Cardiac muscle cell (in vitro differentiated cells and primary cell): Measurements from ENCODE around the gene PPP1R3D. TPM values are rescaled to one million over a fixed set of nuclear protein-coding genes. Genes with fewer than 3 reads are reported as not detected.

Experiments
- DNase-seq, 2 donors: peaks; one replicate each; pipeline versions ENCODE4 v3.0.0 to v3.0.0-alpha.2; 2010 to 2017; ENCODE audit warnings: low read depth in 1 of 2, low spot score in 1 of 2
- H3K27ac ChIP-seq: fragments of 200-600 bp; sonication (generic); 2 replicates; pipeline ENCODE4 v1.5.1; 2016
- H3K27me3 ChIP-seq: fragments of 200-600 bp; sonication (generic); 2 replicates; pipeline ENCODE4 v1.6.0; 2016; ENCODE audit warnings: control low read depth
- H3K36me3 ChIP-seq: fragments of 200-600 bp; sonication (generic); 2 replicates; pipeline ENCODE4 v1.5.1; 2016; ENCODE audit warnings: control low read depth
- H3K4me1 ChIP-seq: fragments of 200-600 bp; sonication (generic); 2 replicates; pipeline ENCODE4 v1.8.1; 2017; ENCODE audit warnings: low read depth, mild to moderate bottlenecking, mixed run types
- H3K4me3 ChIP-seq: fragments of 200-600 bp; sonication (generic); 2 replicates; pipeline ENCODE4 v1.5.1; 2016; ENCODE audit warnings: mild to moderate bottlenecking
- H3K9me3 ChIP-seq: fragments of 200-600 bp; sonication (generic); 2 replicates; pipeline ENCODE4 v1.5.1; 2017; ENCODE audit warnings: low read depth, mild to moderate bottlenecking, control low read depth
- CTCF ChIP-seq: IDR thresholded peaks from 2 replicates; pipeline ENCODE4 v1.5.1; 2012; ENCODE audit warnings: low read depth, mild to moderate bottlenecking, low read length
- polyA plus RNA-seq: library from polyadenylated mRNA; unstranded; fragments of >200 nt; fragmentation: Nextera tagmentation; extraction: Ambion mirVana; gene quantifications from 2 replicates; pipeline ENCODE4 v1.2.1, GENCODE V29; 2016
- total RNA-seq: library from RNA; depleted of rRNA; stranded (reverse); fragments of >200 nt; gene quantifications from 2 replicates; pipeline ENCODE4 v1.2.3, GENCODE V29; 2016

The PPP1R3D gene
- total and polyA plus RNA-seq, 2 experiments from 2014 or later, result 4.3 to 10.4 TPM

DNA sequence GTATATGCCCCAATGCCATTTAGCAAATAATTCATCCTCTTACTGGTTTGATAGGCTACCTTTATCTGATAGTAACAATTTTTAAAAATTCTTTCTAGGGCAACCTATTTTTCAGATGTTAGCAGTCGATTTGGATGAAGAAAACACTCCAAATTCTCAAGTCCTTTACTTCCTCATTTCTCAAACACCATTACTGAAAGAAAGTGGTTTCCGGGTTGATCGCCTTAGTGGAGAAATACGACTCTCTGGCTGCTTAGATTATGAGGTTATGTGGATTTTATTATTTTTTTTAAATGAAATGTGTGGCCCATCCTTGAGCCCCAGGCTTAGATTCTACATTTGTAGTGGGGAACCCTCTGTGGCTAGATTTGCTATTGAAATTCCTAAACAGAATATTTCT is 44.4 kb upstream of the PPP1R3D start:
- H3K4me1 ChIP-seq, result no peaks in the 10 kb centered on the region
- no peak overlapping the region for H3K27ac ChIP-seq
- H3K27me3 ChIP-seq, result no peaks in the 10 kb centered on the region
- H3K36me3 ChIP-seq, result no peaks in the 10 kb centered on the region
- no peak for DNase-seq
- H3K9me3 ChIP-seq, result no peaks in the 10 kb centered on the region
- no peak for TF ChIP-seq CTCF
- H3K4me3 ChIP-seq, result no peak overlapping the region

DNA sequence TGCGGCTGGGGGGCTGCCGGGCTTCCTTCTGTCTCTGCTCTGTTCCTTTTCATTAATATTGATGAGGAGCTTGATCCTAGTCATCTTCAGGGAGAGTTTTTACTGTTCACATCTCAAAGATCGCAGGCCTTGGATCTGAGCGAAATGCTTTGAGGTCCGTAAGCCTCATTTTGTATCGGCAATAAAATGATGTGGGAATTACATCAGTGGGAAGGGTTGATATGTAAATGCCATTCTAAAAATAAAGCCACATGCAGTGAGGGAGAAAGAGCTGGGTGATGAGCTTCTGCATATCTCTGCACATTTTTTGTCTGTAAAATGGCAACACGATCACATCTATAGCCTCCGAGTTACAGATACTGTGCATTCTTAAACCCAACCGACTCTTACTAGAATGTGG is 43.0 kb upstream of the PPP1R3D start:
- H3K9me3 ChIP-seq, result no peaks in the 10 kb centered on the region
- no peak for TF ChIP-seq CTCF
- no peaks in the 10 kb centered on the region for H3K36me3 ChIP-seq
- H3K27ac ChIP-seq, result no peak overlapping the region
- no peak overlapping the region for H3K4me3 ChIP-seq
- H3K4me1 ChIP-seq, result no peaks in the 10 kb centered on the region
- no peak for DNase-seq
- H3K27me3 ChIP-seq, result no peaks in the 10 kb centered on the region

- no peaks in the 10 kb centered on the region for H3K9me3 ChIP-seq
- H3K27me3 ChIP-seq, result no peaks in the 10 kb centered on the region
- no peak overlapping the region for H3K27ac ChIP-seq
- DNase-seq, result no peak
- H3K36me3 ChIP-seq, result no peaks in the 10 kb centered on the region
- H3K4me3 ChIP-seq, result no peak overlapping the region
- H3K4me1 ChIP-seq, result no peaks in the 10 kb centered on the region
- TF ChIP-seq CTCF, result no peak
Observed at GRCh38 chr20:59977086-59977485, 37.0 kb upstream of the PPP1R3D start.

- TF ChIP-seq CTCF, result no peak
- H3K27me3 ChIP-seq, result no peaks in the 10 kb centered on the region
- no peaks in the 10 kb centered on the region for H3K9me3 ChIP-seq
- no peaks in the 10 kb centered on the region for H3K4me1 ChIP-seq
- H3K36me3 ChIP-seq, result no peaks in the 10 kb centered on the region
- H3K27ac ChIP-seq, result no peak overlapping the region
- DNase-seq, result no peak
- H3K4me3 ChIP-seq, result no peak overlapping the region
Observed at GRCh38 chr20:59976156-59976782, 36.2 kb upstream of the PPP1R3D start.

GRCh38 chr20:59972037-59972801 is 32.1 kb upstream of the PPP1R3D start:
- Histone ChIP-seq H3K4me3 (no peak overlapping the region), H3K27ac (no peak overlapping the region), H3K36me3 (no peaks in the 10 kb centered on the region), H3K9me3 (no peaks in the 10 kb centered on the region), H3K4me1 (no peaks in the 10 kb centered on the region), H3K27me3 (no peaks in the 10 kb centered on the region)
- DNase-seq, result no peak
- TF ChIP-seq CTCF, result no peak
